ENCODE data around the gene CCL4L2.
"Not testable (repeated sequence)": the region's sequence is repeated elsewhere in the genome, so short reads cannot be mapped to it uniquely, and the experiment has no call there.

CCL4L2 gene

DNA sequence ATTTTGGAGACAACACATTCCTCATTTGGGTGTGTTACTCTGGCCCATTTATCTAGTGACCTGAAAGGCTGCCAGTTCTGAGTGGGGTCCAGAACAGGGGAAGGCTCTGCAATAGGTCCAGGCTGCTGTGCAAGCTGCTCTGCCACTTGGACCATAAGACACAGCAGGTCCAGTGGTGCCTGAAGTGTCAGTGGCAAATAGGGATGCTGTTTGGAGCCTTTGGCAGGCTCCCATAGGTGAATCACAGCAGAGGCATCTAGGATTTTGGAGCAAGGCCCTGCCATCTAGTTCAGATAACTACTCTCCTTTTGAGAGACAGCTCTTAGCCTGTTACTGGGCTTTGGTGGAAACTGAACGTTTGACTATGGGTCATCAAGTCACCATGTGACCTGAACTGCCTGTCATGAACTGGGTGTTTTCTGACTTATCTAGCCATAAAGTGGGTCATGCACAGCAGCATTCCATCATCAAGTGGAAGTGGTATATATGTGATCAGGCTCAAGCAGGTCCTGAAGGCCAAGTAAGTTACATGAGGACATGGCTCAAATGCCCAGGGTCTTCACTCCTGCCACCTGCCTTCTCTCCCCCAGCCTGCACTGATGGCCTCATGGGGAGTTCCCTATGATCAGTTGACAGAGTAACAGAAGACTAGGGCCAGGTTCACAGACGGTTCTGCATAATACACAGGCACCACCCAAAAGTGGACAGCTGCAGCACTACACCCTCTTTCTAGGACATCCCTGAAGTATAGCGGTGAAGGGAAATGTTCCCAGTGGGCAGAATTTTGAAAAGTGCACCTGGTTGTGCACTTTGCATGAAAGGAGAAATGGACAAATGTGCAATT lies 10.1 kb downstream of the CCL4L2 start:
- H3K27ac ChIP-seq (ENCODE audit: insufficient read depth, low read length, poor library complexity, severe bottlenecking); DNase-seq; H3K4me3 ChIP-seq (ENCODE audit: insufficient read depth, low read depth, low read length, poor library complexity, severe bottlenecking); H3K27me3 ChIP-seq (replicated peaks; ENCODE audit: control insufficient read depth, insufficient read depth, low read length, poor library complexity, severe bottlenecking); H3K9me3 ChIP-seq (ENCODE audit: control insufficient read depth, low read length); H3K36me3 ChIP-seq (ENCODE audit: control insufficient read depth, insufficient read depth, low read length); H3K4me1 ChIP-seq (ENCODE audit: control insufficient read depth, insufficient read depth, low read length, poor library complexity, severe bottlenecking): not testable (repeated sequence)

DNA sequence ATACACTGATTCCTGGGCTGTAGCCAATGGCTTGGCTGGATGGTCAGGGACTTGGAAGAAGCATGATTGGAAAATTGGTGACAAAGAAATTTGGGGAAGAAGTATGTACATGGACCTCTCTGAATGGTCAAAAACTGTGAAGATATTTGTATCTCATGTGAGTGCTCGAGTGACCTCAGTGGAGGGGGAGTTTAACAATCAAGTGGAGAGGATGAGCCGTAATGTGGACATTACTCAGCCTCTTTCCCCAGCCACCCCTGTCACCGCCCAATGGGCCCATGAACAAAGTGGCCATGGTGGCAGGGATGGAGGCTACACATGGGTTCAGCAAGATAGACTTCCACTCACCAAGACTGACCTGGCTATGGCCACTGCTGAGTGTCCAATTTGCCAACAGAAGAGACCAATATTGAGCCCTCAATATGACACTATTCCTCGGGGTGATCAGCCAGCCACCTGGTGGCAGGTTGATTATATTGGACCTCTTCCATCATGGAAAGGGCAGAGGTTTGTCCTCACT lies 10.8 kb downstream of the CCL4L2 start:
- H3K4me3 ChIP-seq (ENCODE audit: insufficient read depth, low read depth, low read length, poor library complexity, severe bottlenecking); H3K27ac ChIP-seq (ENCODE audit: insufficient read depth, low read length, poor library complexity, severe bottlenecking); DNase-seq; H3K4me1 ChIP-seq (ENCODE audit: control insufficient read depth, insufficient read depth, low read length, poor library complexity, severe bottlenecking); H3K36me3 ChIP-seq (ENCODE audit: control insufficient read depth, insufficient read depth, low read length); H3K9me3 ChIP-seq (ENCODE audit: control insufficient read depth, low read length); H3K27me3 ChIP-seq (replicated peaks; ENCODE audit: control insufficient read depth, insufficient read depth, low read length, poor library complexity, severe bottlenecking): not testable (repeated sequence)

DNA sequence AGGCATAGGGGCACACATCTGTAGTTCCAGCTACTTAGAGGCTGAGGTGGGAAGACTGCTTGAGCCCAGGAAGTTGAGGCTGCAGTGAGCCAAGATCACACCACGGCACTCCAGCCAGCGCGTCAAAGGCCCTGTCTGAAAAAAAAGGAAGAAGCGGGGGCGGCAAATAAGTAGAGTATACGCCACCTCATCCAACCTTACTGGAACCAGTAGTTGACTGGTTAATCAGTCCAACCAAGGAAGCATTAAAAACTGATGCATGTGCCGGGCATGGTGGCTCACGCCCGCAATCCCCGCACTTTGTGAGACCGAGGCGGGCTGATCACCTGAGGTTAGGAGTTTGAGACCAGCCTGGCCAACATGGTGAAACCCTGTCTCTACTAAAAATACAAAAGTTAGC lies 12.1 kb downstream of the CCL4L2 start:
- DNase-seq; H3K36me3 ChIP-seq (ENCODE audit: control insufficient read depth, insufficient read depth, low read length); H3K27ac ChIP-seq (ENCODE audit: insufficient read depth, low read length, poor library complexity, severe bottlenecking); H3K4me1 ChIP-seq (ENCODE audit: control insufficient read depth, insufficient read depth, low read length, poor library complexity, severe bottlenecking); H3K4me3 ChIP-seq (ENCODE audit: insufficient read depth, low read depth, low read length, poor library complexity, severe bottlenecking); H3K27me3 ChIP-seq (replicated peaks; ENCODE audit: control insufficient read depth, insufficient read depth, low read length, poor library complexity, severe bottlenecking); H3K9me3 ChIP-seq (ENCODE audit: control insufficient read depth, low read length): not testable (repeated sequence)

DNA sequence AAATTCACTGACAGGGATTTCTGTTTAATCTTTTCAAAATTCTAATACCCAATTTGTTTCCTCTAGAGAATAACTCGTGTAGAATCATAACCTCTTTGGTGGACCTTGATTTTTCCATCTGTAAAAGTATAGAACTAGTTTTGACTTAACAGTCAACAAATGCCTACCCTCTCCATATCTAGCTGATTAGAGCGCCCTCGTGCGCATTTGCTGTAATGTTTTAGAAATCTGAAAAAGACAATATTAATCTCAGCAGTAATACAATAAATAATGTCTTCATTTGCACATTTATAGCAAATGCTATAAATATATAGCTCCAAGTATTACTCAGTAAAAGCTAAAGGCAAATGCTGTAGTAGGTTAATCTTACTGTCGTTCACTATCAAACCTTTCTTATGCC lies 18.8 kb downstream of the CCL4L2 start:
- not testable (repeated sequence) for DNase-seq; H3K4me3 ChIP-seq (ENCODE audit: insufficient read depth, low read depth, low read length, poor library complexity, severe bottlenecking); H3K9me3 ChIP-seq (ENCODE audit: control insufficient read depth, low read length); H3K4me1 ChIP-seq (ENCODE audit: control insufficient read depth, insufficient read depth, low read length, poor library complexity, severe bottlenecking); H3K36me3 ChIP-seq (ENCODE audit: control insufficient read depth, insufficient read depth, low read length); H3K27ac ChIP-seq (ENCODE audit: insufficient read depth, low read length, poor library complexity, severe bottlenecking); H3K27me3 ChIP-seq (replicated peaks; ENCODE audit: control insufficient read depth, insufficient read depth, low read length, poor library complexity, severe bottlenecking)

DNA sequence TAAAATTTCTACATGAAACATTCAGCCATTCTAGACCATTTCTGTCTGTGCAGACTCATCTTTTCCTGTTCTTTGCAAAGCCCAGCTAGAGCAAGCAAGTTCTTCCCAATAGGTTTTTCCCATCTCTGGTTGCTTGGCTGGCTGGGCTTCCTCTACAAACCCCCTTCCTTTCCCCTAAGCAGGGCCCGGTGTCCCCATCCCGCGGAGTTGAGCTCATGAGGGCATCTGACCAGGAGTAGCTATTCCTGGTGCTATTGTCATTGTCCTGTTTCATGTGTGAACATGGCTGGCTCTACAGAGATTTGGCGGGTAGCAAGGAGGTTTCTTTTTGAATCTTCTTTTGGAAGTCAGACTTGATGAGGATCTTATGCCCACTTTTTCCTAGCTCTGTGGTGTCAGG lies 31.2 kb downstream of the CCL4L2 start:
- not testable (repeated sequence) for H3K4me3 ChIP-seq (ENCODE audit: insufficient read depth, low read depth, low read length, poor library complexity, severe bottlenecking); H3K9me3 ChIP-seq (ENCODE audit: control insufficient read depth, low read length); H3K27me3 ChIP-seq (replicated peaks; ENCODE audit: control insufficient read depth, insufficient read depth, low read length, poor library complexity, severe bottlenecking)

More for the DNA sequence above, 31.2 kb downstream of the CCL4L2 start:
- not testable (repeated sequence) for DNase-seq; H3K36me3 ChIP-seq (ENCODE audit: control insufficient read depth, insufficient read depth, low read length); H3K27ac ChIP-seq (ENCODE audit: insufficient read depth, low read length, poor library complexity, severe bottlenecking); H3K4me1 ChIP-seq (ENCODE audit: control insufficient read depth, insufficient read depth, low read length, poor library complexity, severe bottlenecking)
